ENCODE data around the gene KRTAP9-3. TPM values are rescaled to one million over a fixed set of nuclear protein-coding genes. Genes with fewer than 3 reads are reported as not detected.
"Not testable (repeated sequence)": the region's sequence is repeated elsewhere in the genome, so short reads cannot be mapped to it uniquely, and the experiment has no call there.

Gene KRTAP9-3
- total RNA-seq, result not detected

- not testable (repeated sequence) for DNase-seq
Measured at GRCh38 chr17:41232399-41233105, at the start of gene KRTAP9-3. Gene KRTAP9-3 (plus strand): TSS chr17:41232449. CDS start chr17:41232502, 53 bp downstream.

GRCh38 chr17:41184480-41184961 is 47.7 kb upstream of the KRTAP9-3 start, which contains the start of gene KRTAP4-1:
Gene KRTAP4-1 (minus strand): TSS chr17:41184911. CDS start chr17:41184854, 57 bp downstream.
- DNase-seq, result no peak

GRCh38 chr17:41185001-41185400 is 47.2 kb upstream of the KRTAP9-3 start:
- no peak for DNase-seq

GRCh38 chr17:41186872-41187271 is 45.4 kb upstream of the KRTAP9-3 start:
- no peak for DNase-seq

GRCh38 chr17:41189837-41190318 is 42.4 kb upstream of the KRTAP9-3 start, which contains the start of gene KRTAP9-1:
Gene KRTAP9-1 (plus strand): TSS chr17:41189887. CDS start chr17:41189887, 0 bp downstream.
- DNase-seq, result not testable (repeated sequence)

GRCh38 chr17:41190328-41190727 is 41.9 kb upstream of the KRTAP9-3 start:
- no peak for DNase-seq

GRCh38 chr17:41196068-41196467 is 36.2 kb upstream of the KRTAP9-3 start:
- no peak for DNase-seq

GRCh38 chr17:41199421-41200078 is 32.7 kb upstream of the KRTAP9-3 start:
- DNase-seq, result no peak

GRCh38 chr17:41211845-41212466 is 20.3 kb upstream of the KRTAP9-3 start:
- no peak for DNase-seq

- no peak for DNase-seq
Measured at GRCh38 chr17:41212524-41213169, 19.6 kb upstream of the KRTAP9-3 start.

- no peak for DNase-seq
Measured at GRCh38 chr17:41215681-41216080, 16.6 kb upstream of the KRTAP9-3 start.

GRCh38 chr17:41223821-41224220 is 8.4 kb upstream of the KRTAP9-3 start:
- no peak for DNase-seq

GRCh38 chr17:41226051-41226450 is 6.2 kb upstream of the KRTAP9-3 start:
- no peak for DNase-seq

GRCh38 chr17:41226598-41227095 is 5.6 kb upstream of the KRTAP9-3 start, which contains the start of gene KRTAP9-2:
Gene KRTAP9-2 (plus strand): TSS chr17:41226648. CDS start chr17:41226655, 7 bp downstream.
- not testable (repeated sequence) for DNase-seq

GRCh38 chr17:41230094-41230493 is 2.2 kb upstream of the KRTAP9-3 start:
- DNase-seq, result no peak

- no peak for DNase-seq
Measured at GRCh38 chr17:41231731-41232130, 518 bp upstream of the KRTAP9-3 start.

GRCh38 chr17:41237116-41237515 is 4.9 kb downstream of the KRTAP9-3 start:
- not testable (repeated sequence) for DNase-seq

GRCh38 chr17:41237949-41238437 is 5.7 kb downstream of the KRTAP9-3 start, which contains the start of gene KRTAP9-8:
Gene KRTAP9-8 (plus strand): TSS chr17:41237999. CDS start chr17:41238052, 53 bp downstream.
- DNase-seq, result not testable (repeated sequence)

GRCh38 chr17:41246995-41247787 is 14.9 kb downstream of the KRTAP9-3 start:
- not testable (repeated sequence) for DNase-seq

GRCh38 chr17:41249637-41250240 is 17.5 kb downstream of the KRTAP9-3 start, which contains the start of gene KRTAP9-4:
Gene KRTAP9-4 (plus strand): TSS chr17:41249687. CDS start chr17:41249721, 34 bp downstream.
- not testable (repeated sequence) for DNase-seq

Data from occipital lobe (tissue), 2 donors.